Measurements from ENCODE around the gene PFKFB2.

Gene PFKFB2

GRCh38 chr1:207058878-207059867 lies 6.1 kb downstream of the PFKFB2 start:
- H3K27ac ChIP-seq = no peak overlapping the region
- no peak overlapping the region for H3K4me3 ChIP-seq

- no peak overlapping the region for H3K4me3 ChIP-seq
- H3K27ac ChIP-seq = no peak overlapping the region
Measured at GRCh38 chr1:207059881-207060280, 6.8 kb downstream of the PFKFB2 start.

- Histone ChIP-seq H3K4me3 (no peak overlapping the region), H3K27ac (no peak overlapping the region)
Measured at GRCh38 chr1:207060596-207060995, 7.5 kb downstream of the PFKFB2 start.

- Histone ChIP-seq H3K27ac (no peak overlapping the region), H3K4me3 (no peak overlapping the region)
Measured at GRCh38 chr1:207062058-207062457, 9.0 kb downstream of the PFKFB2 start.

GRCh38 chr1:207063014-207063413 lies 9.9 kb downstream of the PFKFB2 start:
- peak overlapping the region in 2 of 21 experiments; percentile 27 to 40 for H3K27ac ChIP-seq
- no peak overlapping the region for H3K4me3 ChIP-seq

- no peak overlapping the region for H3K4me3 ChIP-seq
- no peak overlapping the region for H3K27ac ChIP-seq
Measured at GRCh38 chr1:207064561-207064960, 11.5 kb downstream of the PFKFB2 start.

- Histone ChIP-seq H3K27ac (no peak overlapping the region), H3K4me3 (no peak overlapping the region)
Measured at GRCh38 chr1:207067185-207067584, 14.1 kb downstream of the PFKFB2 start.

GRCh38 chr1:207067665-207068064 lies 14.6 kb downstream of the PFKFB2 start:
- no peak overlapping the region for H3K4me3 ChIP-seq

GRCh38 chr1:207069061-207069460 lies 16.0 kb downstream of the PFKFB2 start:
- H3K27ac ChIP-seq = no peak overlapping the region
- no peak overlapping the region for H3K4me3 ChIP-seq

More at GRCh38 chr1:207067665-207068064, 14.6 kb downstream of the PFKFB2 start:
- H3K27ac ChIP-seq = no peak overlapping the region

GRCh38 chr1:207069858-207070506 lies 16.9 kb downstream of the PFKFB2 start:
- Histone ChIP-seq H3K4me3 (no peak overlapping the region), H3K27ac (no peak overlapping the region)

GRCh38 chr1:207070811-207071210 lies 17.7 kb downstream of the PFKFB2 start:
- H3K27ac ChIP-seq = no peak overlapping the region
- H3K4me3 ChIP-seq = no peak overlapping the region

- Histone ChIP-seq H3K4me3 (no peak overlapping the region), H3K27ac (no peak overlapping the region)
Measured at GRCh38 chr1:207071426-207071825, 18.4 kb downstream of the PFKFB2 start.

GRCh38 chr1:207072233-207072632 lies 19.2 kb downstream of the PFKFB2 start:
- Histone ChIP-seq H3K4me3 (no peak overlapping the region), H3K27ac (peak overlapping the region in 1 of 21 experiments; percentile 16)

- Histone ChIP-seq H3K4me3 (no peak overlapping the region), H3K27ac (peak overlapping the region in 11 of 21 experiments; percentile 6 to 58 (median 53))
Measured at GRCh38 chr1:207073906-207074820, 21.1 kb downstream of the PFKFB2 start.

- H3K4me3 ChIP-seq = no peak overlapping the region
- no peak overlapping the region for H3K27ac ChIP-seq
Measured at GRCh38 chr1:207076181-207076955, 23.3 kb downstream of the PFKFB2 start.

- no peak overlapping the region for H3K4me3 ChIP-seq
- no peak overlapping the region for H3K27ac ChIP-seq
Measured at GRCh38 chr1:207077012-207077411, 23.9 kb downstream of the PFKFB2 start.

- no peak overlapping the region for H3K4me3 ChIP-seq
- no peak overlapping the region for H3K27ac ChIP-seq
Measured at GRCh38 chr1:207077470-207078377, 24.6 kb downstream of the PFKFB2 start.

- H3K27ac ChIP-seq = no peak overlapping the region
- H3K4me3 ChIP-seq = no peak overlapping the region
Measured at GRCh38 chr1:207078578-207079132, 25.6 kb downstream of the PFKFB2 start.
